Spleen (tissue), 11 donors: ENCODE data around the gene MOV10. TPM values are rescaled to one million over a fixed set of nuclear protein-coding genes. Genes with fewer than 3 reads are reported as not detected.

Source experiments
- DNase-seq: peaks from one replicate; pipeline ENCODE4 v3.0.0-alpha.2; 2020
- H3K27ac ChIP-seq, 8 donors: fragments of 200-600 bp; sonication (generic) in 7 of 8; 1 replicate in 4 of 8; 2 replicates in 4 of 8; pipeline versions ENCODE4 v1.5.0 to v1.8.0; 2016 to 2021; ENCODE audit warnings: inconsistent platforms in 4 of 8, mild to moderate bottlenecking in 4 of 8, moderate library complexity in 1 of 8
- H3K27me3 ChIP-seq, 7 donors: fragments of 200-600 bp; sonication (generic) in 6 of 7; replicated peaks in 1 of 7; 1 replicate in 4 of 7; 2 replicates in 3 of 7; pipeline versions ENCODE4 v1.5.0 to v1.8.0; 2016 to 2021; ENCODE audit warnings: inconsistent platforms in 3 of 7, mild to moderate bottlenecking in 1 of 7
- H3K36me3 ChIP-seq, 6 donors: fragments of 200-600 bp; sonication (generic) in 5 of 6; 1 replicate in 4 of 6; 2 replicates in 2 of 6; pipeline versions ENCODE4 v1.5.0 to v1.8.0; 2016 to 2021; ENCODE audit warnings: inconsistent platforms in 2 of 6
- H3K4me1 ChIP-seq, 6 donors: fragments of 200-600 bp; sonication (generic) in 5 of 6; 1 replicate in 3 of 6; 2 replicates in 3 of 6; pipeline versions ENCODE4 v1.5.0 to v1.8.0; 2016 to 2021; ENCODE audit warnings: inconsistent platforms in 3 of 6
- H3K4me3 ChIP-seq, 8 donors: fragments of 200-600 bp; sonication (generic) in 7 of 8; 1 replicate in 4 of 8; 2 replicates in 4 of 8; pipeline versions ENCODE4 v1.5.0 to v1.8.0; 2016 to 2021; ENCODE audit warnings: inconsistent platforms in 4 of 8, mild to moderate bottlenecking in 4 of 8, moderate library complexity in 2 of 8
- H3K9me3 ChIP-seq, 8 donors: fragments of 200-600 bp; sonication (generic) in 7 of 8; 1 replicate in 4 of 8; 2 replicates in 4 of 8; pipeline versions ENCODE4 v1.5.0 to v1.8.0; 2016 to 2021; ENCODE audit warnings: inconsistent platforms in 4 of 8
- POLR2A ChIP-seq, 3 donors: fragments of 450-650 bp; IDR thresholded peaks; one replicate each; pipeline ENCODE4 v1.5.1; 2017; ENCODE audit warnings: antibody characterized with exemption in 3 of 3, mild to moderate bottlenecking in 1 of 3
- POLR2AphosphoS5 ChIP-seq, 3 donors: sonication (generic); formaldehyde crosslinking; IDR thresholded peaks; one replicate each; pipeline ENCODE4 v1.5.1; 2017; ENCODE audit warnings: antibody characterized with exemption in 3 of 3
- WGBS, 5 donors: extraction: QIAGEN DNeasy Blood & Tissue Kit in 3 of 5; methylation state at CpG; one replicate each; pipeline versions ENCODE4 v1.1.5 to v1.1.7; 2013 to 2018; 5-methylcytosine and 5-hydroxymethylcytosine counted together
- intact Hi-C: fragments of 100-400 bp; cut with DNase I; formaldehyde crosslinking; loops from one replicate; pipeline ENCODE4 v1.15.0; 2023; ENCODE audit warnings: low total_unique reads
- polyA plus RNA-seq, 3 donors: library from polyadenylated mRNA; stranded (reverse); fragments of 200-250 nt; gene quantifications; one replicate each; pipeline ENCODE4 v1.2.1, GENCODE V29; 2013
- total RNA-seq, 7 donors: library from RNA; depleted of rRNA in 3 of 7; stranded (reverse); fragments of >200 nt in 3 of 7; fragmentation: NEBNext Ultra II Directional in 4 of 7; extraction: Animal tissue kit (Norgen Biotek cat#: 25700) in 4 of 7; gene quantifications; one replicate each; pipeline versions ENCODE4 v1.1.0 to v1.2.1, GENCODE V29; 2016 to 2021
- TF ChIP-seq, protein P1 (sequence below), 11 experiments: fragments of 200-600 bp in 7 of 11; fragments of 450-650 bp in 4 of 11; sonication (generic) in 4 of 11; IDR thresholded peaks in 8 of 11; conservative IDR thresholded peaks in 3 of 11; 1 replicate in 7 of 11; 2 replicates in 4 of 11; pipeline versions ENCODE4 v1.4.0 to v1.8.0; 2016 to 2021; ENCODE audit warnings: antibody characterized with exemption in 11 of 11, inconsistent platforms in 4 of 11, mild to moderate bottlenecking in 1 of 11
- donor health status: healthy with polysubstance abuse.
- donor health status: DM: no; HTN: no; CAD: no; lungs with moderate emphysema.
- donor health status: DM: no; HTN: no; CAD: no.
- donor health status: Bipolar disorder and iron deficiency.
- donor health status: healthy.
- donor health status: DM: no; HTN: no; CAD: no.
- donor health status: DM: yes; HTN: yes; CAD: no.

Gene MOV10
- total and polyA plus RNA-seq, 10 donors: 23.5 to 92.3 (median 59.0) TPM

DNA sequence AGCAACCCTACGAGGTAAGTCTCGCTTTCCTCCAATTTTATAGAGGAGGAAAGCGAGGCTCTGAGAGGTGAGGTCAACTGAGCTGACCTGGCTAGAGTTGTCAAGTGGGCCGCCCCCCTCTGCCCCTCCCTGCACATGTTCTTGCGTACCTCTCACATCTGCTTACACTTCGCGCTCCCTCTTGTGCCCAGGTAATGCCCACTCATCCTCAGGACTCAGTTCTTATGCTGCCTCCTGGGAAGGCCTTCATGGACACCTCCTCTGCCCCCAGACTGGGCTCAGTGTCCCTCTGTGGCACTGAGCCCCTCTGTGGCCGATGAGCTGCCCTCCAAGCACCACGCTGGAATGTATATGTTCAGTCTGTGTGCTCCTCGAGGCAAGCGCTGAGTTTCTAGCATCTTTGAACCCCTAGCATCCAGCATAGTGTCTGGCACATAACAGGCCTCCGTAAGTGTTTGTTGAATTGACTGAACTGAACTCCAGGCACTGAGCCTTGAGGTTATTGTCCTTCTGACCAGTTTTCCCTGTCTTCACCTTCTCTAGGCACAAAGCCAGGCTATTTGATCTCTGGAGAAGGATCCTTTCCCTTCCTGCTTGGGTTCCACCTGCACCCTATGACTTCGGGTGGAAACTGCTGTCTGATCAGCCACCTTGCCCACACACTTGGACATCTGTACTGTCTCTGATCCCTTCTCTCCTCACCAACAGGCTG is 13.5 kb downstream of the MOV10 start:
- Histone ChIP-seq H3K27ac (peak overlapping the region in 6 of 8 donors; percentile 5 to 32 (median 18)), H3K27me3 (no peaks in the 10 kb centered on the region), H3K36me3 (peaks cover 0 to 55% (median 30%) of the 10 kb centered on the region in 6 donors), H3K4me3 (no peak overlapping the region), H3K4me1 (peaks cover 0 to 29% (median 7%) of the 10 kb centered on the region in 6 donors), H3K9me3 (no peaks in the 10 kb centered on the region)
- 85 to 93% (median 89%) methylated on average over 13 of the region's 13 CpGs for WGBS, 5 donors
- DNase-seq: no peak
- no peak for TF ChIP-seq POLR2A (IDR thresholded peaks at IDR 0.05)
- TF ChIP-seq, protein P1, sequence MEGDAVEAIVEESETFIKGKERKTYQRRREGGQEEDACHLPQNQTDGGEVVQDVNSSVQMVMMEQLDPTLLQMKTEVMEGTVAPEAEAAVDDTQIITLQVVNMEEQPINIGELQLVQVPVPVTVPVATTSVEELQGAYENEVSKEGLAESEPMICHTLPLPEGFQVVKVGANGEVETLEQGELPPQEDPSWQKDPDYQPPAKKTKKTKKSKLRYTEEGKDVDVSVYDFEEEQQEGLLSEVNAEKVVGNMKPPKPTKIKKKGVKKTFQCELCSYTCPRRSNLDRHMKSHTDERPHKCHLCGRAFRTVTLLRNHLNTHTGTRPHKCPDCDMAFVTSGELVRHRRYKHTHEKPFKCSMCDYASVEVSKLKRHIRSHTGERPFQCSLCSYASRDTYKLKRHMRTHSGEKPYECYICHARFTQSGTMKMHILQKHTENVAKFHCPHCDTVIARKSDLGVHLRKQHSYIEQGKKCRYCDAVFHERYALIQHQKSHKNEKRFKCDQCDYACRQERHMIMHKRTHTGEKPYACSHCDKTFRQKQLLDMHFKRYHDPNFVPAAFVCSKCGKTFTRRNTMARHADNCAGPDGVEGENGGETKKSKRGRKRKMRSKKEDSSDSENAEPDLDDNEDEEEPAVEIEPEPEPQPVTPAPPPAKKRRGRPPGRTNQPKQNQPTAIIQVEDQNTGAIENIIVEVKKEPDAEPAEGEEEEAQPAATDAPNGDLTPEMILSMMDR (IDR thresholded peaks at IDR 0.05 in 8 of 11, conservative IDR thresholded peaks at IDR 0.05 in 3 of 11): no peak
- TF ChIP-seq POLR2AphosphoS5 (IDR thresholded peaks at IDR 0.05): no peak
- intact Hi-C loops: no loop called here

DNA sequence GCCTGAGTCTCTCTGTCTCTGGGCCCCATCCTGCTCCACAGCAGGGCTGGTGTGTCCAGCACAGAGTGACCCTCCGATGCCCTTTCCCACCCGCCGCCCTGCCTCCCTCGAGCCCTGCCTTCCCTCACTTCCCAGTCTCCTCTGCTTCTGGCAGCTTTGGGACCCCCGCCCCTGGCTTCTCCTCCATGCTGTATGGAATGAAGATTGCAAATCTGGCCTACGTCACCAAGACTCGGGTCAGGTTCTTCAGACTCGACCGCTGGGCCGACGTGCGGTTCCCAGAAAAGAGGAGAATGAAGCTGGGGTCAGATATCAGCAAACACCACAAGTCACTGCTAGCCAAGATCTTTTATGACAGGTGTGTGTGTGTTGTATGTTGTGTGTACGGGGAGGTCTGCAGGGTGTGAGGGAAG is 14.3 kb downstream of the MOV10 start:
- Histone ChIP-seq H3K4me1 (peaks cover 0 to 29% (median 7%) of the 10 kb centered on the region in 6 donors), H3K27me3 (no peaks in the 10 kb centered on the region), H3K27ac (peak overlapping the region in 6 of 8 donors; percentile 5 to 32 (median 18)), H3K36me3 (peaks cover 0 to 63% (median 37%) of the 10 kb centered on the region in 6 donors), H3K4me3 (no peak overlapping the region), H3K9me3 (no peaks in the 10 kb centered on the region)
- DNase-seq: no peak
- TF ChIP-seq, protein P1 (IDR thresholded peaks at IDR 0.05 in 8 of 11, conservative IDR thresholded peaks at IDR 0.05 in 3 of 11): no peak
- TF ChIP-seq POLR2A (IDR thresholded peaks at IDR 0.05) (no peak), POLR2AphosphoS5 (IDR thresholded peaks at IDR 0.05) (peak in 1 of 3 donors; percentile 28)
- 82 to 94% (median 85%) methylated on average over 13 of the region's 13 CpGs for WGBS, 5 donors
- intact Hi-C loops: no loop called here

DNA sequence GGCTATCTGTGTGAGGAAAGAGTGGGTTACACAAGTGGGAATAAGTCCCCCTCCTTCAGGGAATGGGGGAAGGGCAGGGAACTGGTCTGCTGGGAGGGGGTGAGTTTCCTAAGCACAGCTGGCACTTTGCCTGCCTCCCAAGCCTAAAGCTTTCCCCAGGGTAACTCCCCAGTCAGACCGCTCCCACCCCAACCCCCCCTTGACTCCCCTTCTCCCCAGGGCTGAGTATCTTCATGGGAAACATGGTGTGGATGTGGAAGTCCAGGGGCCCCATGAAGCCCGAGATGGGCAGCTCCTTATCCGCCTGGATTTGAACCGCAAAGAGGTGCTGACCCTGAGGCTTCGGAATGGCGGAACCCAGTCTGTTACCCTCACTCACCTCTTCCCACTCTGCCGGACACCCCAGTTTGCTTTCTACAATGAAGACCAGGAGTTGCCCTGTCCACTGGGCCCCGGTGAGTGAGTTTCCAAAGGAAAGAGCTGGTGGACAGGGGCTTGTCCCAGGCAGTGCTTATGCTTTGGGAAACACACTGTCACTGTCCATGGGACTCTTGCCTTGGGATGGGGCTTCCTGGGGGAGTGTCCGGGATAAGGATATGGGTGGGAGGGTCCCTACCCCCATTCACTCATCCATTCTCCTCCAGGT is 14.9 kb downstream of the MOV10 start:
- intact Hi-C loops: no loop called here
- Histone ChIP-seq H3K36me3 (peaks cover 0 to 68% (median 42%) of the 10 kb centered on the region in 6 donors), H3K4me1 (peaks cover 0 to 29% (median 7%) of the 10 kb centered on the region in 6 donors), H3K9me3 (no peaks in the 10 kb centered on the region), H3K27ac (peak overlapping the region in 3 of 8 donors; percentile 9 to 32 (median 26)), H3K4me3 (no peak overlapping the region), H3K27me3 (no peaks in the 10 kb centered on the region)
- DNase-seq: peak; percentile 46
- 91 to 93% (median 92%) methylated on average over 8 to 9 of the region's 9 CpGs for WGBS, 5 donors
- TF ChIP-seq, protein P1 (IDR thresholded peaks at IDR 0.05 in 8 of 11, conservative IDR thresholded peaks at IDR 0.05 in 3 of 11): no peak
- no peak for TF ChIP-seq POLR2AphosphoS5 (IDR thresholded peaks at IDR 0.05)
- no peak for TF ChIP-seq POLR2A (IDR thresholded peaks at IDR 0.05)

DNA sequence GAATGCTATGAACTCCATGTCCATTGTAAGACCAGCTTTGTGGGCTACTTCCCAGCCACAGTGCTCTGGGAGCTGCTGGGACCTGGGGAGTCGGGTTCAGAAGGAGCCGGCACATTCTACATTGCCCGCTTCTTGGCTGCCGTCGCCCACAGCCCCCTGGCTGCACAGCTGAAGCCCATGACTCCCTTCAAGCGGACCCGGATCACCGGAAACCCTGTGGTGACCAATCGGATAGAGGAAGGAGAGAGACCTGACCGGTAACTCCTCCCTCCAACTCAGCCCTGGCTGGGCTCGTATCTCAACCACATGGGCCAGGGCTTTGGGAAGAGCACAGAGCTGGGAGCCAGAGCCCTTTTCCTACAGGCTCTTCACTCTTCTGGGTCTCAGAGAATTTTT is 15.4 kb downstream of the MOV10 start:
- Histone ChIP-seq H3K36me3 (peaks cover 0 to 74% (median 47%) of the 10 kb centered on the region in 6 donors), H3K27ac (no peak overlapping the region), H3K27me3 (no peaks in the 10 kb centered on the region), H3K4me3 (no peak overlapping the region), H3K9me3 (no peaks in the 10 kb centered on the region), H3K4me1 (peaks cover 0 to 29% (median 7%) of the 10 kb centered on the region in 6 donors)
- TF ChIP-seq POLR2AphosphoS5 (IDR thresholded peaks at IDR 0.05): no peak
- TF ChIP-seq POLR2A (IDR thresholded peaks at IDR 0.05): no peak
- TF ChIP-seq, protein P1 (IDR thresholded peaks at IDR 0.05 in 8 of 11, conservative IDR thresholded peaks at IDR 0.05 in 3 of 11): no peak
- DNase-seq: peak; percentile 52
- intact Hi-C loops: no loop called here
- 89 to 100% (median 92%) methylated on average over 11 of the region's 11 CpGs for WGBS, 5 donors
